ENCODE results near the gene LCN1.

- TF ChIP-seq CTCF (IDR thresholded peaks at IDR 0.05; ENCODE audit: insufficient read depth, low read length, poor library complexity, severe bottlenecking) (no peak), EZH2phosphoT487 (conservative IDR thresholded peaks at IDR 0.05; ENCODE audit: low read length) (no peak)
These were observed 32.7 kb upstream of the LCN1 start for GRCh38 chr9:135488527-135488926.

Measured in SU-DHL-6 (cell line).